SK-N-MC (cell line): ENCODE measurements around the gene DGKI.

Source experiments
- EZH2 ChIP-seq: fragments of 200-600 bp; sonication (generic); IDR thresholded peaks from one replicate; pipeline ENCODE4 v1.6.1; 2017; ENCODE audit warnings: antibody characterized with exemption
- POLR2AphosphoS5 ChIP-seq: IDR thresholded peaks from 2 replicates; pipeline ENCODE4 v1.6.1; 2012; ENCODE audit warnings: mild to moderate bottlenecking, low read depth, low read length, borderline replicate concordance

DNA sequence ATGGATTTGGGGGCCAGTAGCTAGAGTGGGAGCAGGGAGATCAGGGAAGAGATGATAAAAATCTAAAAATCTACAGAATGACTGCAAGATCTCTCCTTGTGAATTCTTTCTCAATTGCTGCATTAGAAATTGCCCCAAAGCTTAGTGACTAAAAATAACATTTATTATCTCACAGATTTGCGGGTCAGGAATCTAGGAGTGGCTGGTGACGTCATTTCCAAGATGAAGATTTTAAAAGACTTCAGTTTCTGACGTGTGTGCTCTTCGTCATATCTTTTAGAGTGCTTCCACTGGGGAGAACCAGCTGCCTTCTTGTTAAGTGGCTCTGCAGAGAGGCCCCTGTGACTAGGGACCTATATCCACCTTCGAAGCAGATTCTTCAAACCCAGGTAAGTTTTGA is 112.6 kb downstream of the DGKI start:
- no peak for TF ChIP-seq EZH2
- no peak for TF ChIP-seq POLR2AphosphoS5
